ENCODE data around the gene ITPR1.

- TF ChIP-seq CTCF (IDR thresholded peaks at IDR 0.05; ENCODE audit: low read depth, low read length) (no peak), POLR2A (IDR thresholded peaks at IDR 0.05; ENCODE audit: extremely low read depth, insufficient read length) (no peak), MAX (IDR thresholded peaks at IDR 0.05; ENCODE audit: low read depth, low read length) (no peak)
Measured at GRCh38 chr3:4816718-4817117, 323.6 kb downstream of the ITPR1 start.

Data from NB4 (cell line).